Ammon's horn (tissue), 1 donor: Measurements from ENCODE around the gene PSKH1.
"Not testable (repeated sequence)": the region's sequence is repeated elsewhere in the genome, so short reads cannot be mapped to it uniquely, and the experiment has no call there.

ENCODE experiments used
- DNase-seq: peaks from one replicate; pipeline ENCODE4 v3.0.0-alpha.2; 2016; ENCODE audit warnings: low spot score

PSKH1 gene

DNA sequence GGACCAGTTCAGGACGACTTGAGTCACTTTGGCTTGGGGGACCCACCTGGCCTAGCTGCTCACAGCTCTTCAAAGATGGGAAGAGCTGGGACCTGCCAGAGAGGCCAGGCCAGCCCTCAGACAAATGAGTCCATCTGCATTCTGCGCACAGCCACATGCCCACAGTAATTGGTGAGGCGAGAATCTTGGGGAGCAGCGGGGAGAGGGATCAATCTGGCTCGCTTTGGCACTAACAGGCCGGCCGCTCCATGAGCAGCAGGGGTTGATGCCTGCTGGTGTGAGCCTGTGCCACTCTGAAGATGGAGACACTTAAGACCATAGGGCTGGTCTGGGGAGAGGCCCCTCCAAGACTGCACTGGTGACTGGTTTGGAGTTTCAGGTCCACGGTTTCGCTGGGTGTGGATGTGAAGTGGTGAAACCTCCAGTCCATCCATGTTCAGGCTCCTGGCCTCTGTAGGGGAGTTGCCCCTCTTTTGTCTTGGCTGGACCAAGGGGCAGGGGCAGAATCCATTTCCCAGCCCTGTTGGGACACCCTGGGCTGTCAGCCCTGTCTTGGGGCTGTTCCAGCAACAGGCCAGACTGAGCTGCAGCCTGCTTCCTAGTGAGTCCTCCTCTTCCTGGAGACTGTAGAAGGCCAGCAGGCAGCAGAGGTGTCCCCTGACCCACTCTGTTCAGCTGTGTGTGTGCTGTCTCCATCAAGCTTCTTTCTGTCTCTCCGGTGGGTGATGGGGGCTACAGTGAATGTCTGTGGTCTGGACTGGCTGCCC, 31.3 kb downstream of the PSKH1 start:
- no peak for DNase-seq

GRCh38 chr16:67926181-67926750, 33.2 kb downstream of the PSKH1 start:
- DNase-seq, result peak; percentile 74

- no peak for DNase-seq
Measured at GRCh38 chr16:67927131-67927941, 34.3 kb downstream of the PSKH1 start.

- no peak for DNase-seq
Measured at GRCh38 chr16:67928147-67928546, 35.1 kb downstream of the PSKH1 start.

GRCh38 chr16:67928561-67929364, 35.7 kb downstream of the PSKH1 start:
- DNase-seq, result peak; percentile 90

- no peak for DNase-seq
Measured at GRCh38 chr16:67930191-67930590, 37.1 kb downstream of the PSKH1 start.

GRCh38 chr16:67930678-67931211, 37.7 kb downstream of the PSKH1 start:
- no peak for DNase-seq

GRCh38 chr16:67931712-67932461, 38.8 kb downstream of the PSKH1 start, which contains the start of gene CTRL:
CTRL (minus strand) TSS chr16:67931862; CDS start chr16:67931852, 10 bp downstream.
- no peak for DNase-seq

- no peak for DNase-seq
Measured at GRCh38 chr16:67932462-67932840, 39.4 kb downstream of the PSKH1 start.

- DNase-seq, result no peak
Measured at GRCh38 chr16:67933805-67934204, 40.8 kb downstream of the PSKH1 start.

DNA sequence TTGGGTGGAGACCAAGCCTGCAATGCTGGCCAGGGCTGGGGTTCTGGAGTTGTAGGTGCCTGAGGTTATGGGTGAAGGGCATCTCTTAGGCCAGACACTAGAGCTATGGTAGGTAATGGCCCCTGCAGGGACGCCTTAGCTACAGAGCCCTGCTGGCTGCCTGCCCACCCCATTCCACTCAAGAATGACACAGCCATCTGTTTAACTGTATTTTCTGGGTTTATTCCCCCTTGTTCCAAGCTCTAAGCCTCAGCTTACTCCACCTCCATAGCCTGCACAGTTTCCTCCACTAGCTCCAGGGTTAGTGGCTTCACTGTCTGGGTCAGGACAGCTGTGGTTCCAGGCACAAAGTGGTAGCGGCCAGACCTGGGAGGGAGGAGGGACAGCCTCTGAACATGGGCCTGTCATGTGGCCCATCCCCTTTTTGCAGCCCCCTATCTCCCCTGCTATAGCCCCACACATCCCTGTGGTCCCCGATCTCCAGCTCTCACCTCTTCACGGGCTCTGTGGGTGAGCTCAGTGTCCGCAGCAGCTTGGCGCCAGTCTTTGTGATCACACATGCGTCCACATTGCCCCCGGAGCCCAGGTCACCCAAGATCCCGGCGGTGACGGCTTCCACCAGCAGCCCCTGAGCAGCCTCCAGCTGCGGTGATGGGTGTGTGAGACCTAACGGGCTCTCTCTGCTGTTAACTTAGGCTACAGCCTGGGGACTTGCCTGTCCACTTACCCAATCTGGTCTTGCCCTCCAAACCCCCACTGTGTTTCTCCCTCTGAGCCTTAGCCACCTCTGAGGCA, 41.4 kb downstream of the PSKH1 start:
- DNase-seq, result no peak

DNA sequence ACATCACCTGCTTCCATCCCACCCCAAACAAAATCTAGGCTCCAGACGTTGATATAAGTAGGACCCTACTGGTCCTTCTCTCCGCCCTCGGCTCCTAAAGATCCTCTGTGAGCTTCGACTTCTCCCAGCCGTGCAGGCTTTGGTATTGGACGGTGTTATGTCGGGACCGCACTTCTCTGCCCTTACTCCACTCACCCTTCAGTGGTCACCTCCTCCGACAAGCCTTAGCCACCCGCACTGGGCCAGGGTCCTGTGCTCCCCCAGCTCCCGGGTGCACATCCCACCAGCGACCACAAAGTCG, 42.0 kb downstream of the PSKH1 start:
- DNase-seq, result no peak

DNA sequence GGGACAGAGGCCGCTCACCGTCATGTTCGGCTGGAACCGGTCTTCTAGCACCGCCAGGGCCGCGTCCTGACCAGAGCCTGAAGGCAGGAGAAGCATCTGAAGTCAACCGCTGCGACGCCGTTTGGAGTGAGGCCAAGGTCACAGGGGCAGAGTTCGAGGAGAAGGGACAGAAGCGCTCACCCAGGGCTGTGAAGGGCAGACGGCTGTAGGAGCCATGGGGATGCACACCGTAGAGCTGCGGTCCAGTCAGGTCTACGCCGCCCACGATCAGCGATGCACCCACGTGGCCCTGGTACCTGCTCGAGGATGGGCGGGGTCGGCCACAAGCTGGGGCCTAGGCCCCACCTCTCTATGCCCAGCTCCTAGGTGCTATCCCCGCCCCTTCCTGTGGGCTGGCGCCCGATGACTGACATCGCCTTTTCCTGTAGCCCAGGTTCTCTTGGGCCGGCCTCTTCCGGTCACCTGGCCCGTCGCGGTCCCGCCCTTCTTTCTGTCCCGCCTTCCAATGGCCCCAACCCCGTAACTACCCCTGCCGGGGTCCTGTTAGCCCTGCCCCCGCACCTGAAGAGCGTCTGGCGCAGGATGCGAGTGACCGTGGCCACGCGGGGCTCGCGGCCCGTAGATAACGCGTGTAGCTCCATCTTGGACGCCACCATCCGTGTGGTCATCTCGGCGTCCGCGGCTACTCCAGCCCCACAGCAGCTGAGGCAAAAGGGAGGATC, 42.5 kb downstream of the PSKH1 start:
- peak; percentile 98 for DNase-seq

DNA sequence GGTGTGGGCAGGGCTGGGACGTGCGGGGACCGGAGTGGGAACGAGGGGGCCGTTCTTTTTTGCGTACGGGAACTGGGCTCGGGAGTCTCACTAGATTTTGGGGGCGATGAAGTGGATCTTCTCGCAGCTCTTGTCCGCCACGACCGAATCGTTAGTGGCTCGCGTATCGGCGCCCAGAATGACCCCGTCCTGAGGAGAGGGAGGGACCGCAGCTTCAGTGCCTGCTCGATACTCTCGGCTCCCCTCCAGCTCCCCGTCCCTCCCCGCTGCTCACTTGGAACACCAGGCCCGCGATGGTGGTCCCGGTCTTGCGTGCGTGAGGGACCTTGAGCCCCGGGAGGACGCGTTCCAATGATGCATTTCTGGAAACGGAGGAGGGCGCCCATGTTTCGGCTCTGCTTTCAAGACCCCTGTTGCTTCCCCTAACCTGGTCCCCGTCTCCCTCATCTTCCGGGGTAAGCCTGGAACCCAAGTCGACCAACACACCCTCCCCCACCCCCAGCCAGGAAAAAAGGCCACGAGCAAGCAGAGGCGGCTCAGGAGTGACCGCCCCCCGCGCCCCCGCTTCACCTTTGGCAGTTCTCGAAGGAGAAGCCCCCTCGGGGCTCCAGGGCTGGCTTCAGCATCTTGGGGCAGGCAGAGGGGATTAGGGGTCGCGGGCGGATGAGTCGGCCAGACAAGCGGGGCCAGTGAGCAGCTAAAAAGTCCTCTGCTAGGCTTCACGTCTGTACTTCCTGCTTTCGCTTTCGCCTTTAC, 43.2 kb downstream of the PSKH1 start, which contains the start of gene PSMB10:
Gene PSMB10 (minus strand): TSS at position 727 of the 756 bp plus-strand sequence. CDS start 101 bp downstream, at position 626.
- DNase-seq, result peak; percentile 66

GRCh38 chr16:67936880-67937605, 44.0 kb downstream of the PSKH1 start:
- peak; percentile 76 for DNase-seq

DNA sequence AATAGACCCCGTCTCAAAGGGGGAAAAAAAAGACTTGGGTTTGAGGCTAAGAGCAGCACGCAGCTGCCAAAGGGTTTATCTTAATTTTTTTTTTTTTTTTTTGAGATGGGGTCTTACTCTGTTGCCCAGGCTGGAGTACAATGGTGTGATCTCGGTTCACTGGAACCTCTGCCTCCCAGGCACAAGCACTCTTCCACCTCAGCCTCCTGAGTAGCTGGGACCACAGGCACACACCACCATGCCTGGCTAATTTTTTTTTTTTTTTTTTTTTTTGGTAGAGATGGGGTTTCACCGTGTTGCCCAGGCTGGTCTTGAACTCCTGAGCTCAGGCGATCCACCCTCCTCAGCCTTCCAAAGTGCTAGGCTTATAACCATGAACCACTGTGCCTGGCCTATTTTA, 44.7 kb downstream of the PSKH1 start:
- not testable (repeated sequence) for DNase-seq

- no peak for DNase-seq
Measured at GRCh38 chr16:67939507-67940445, 46.7 kb downstream of the PSKH1 start.
